HG02973 (cell line): ENCODE results near the gene PCNX1.
"Not testable (repeated sequence)": the region's sequence is repeated elsewhere in the genome, so short reads cannot be mapped to it uniquely, and the experiment has no call there.

Source experiments
- ATAC-seq: cut with Tn5 transposase; IDR thresholded peaks from one replicate; pipeline ENCODE4 v1.9.1; 2021; ENCODE audit warnings: moderate library complexity; ENCODE audit not compliant: unreplicated experiment

Gene PCNX1

GRCh38 chr14:71141701-71142374 lies 234.6 kb downstream of the PCNX1 start:
- no peak for ATAC-seq

- no peak for ATAC-seq
Measured at GRCh38 chr14:71142375-71143038, 235.2 kb downstream of the PCNX1 start.

DNA sequence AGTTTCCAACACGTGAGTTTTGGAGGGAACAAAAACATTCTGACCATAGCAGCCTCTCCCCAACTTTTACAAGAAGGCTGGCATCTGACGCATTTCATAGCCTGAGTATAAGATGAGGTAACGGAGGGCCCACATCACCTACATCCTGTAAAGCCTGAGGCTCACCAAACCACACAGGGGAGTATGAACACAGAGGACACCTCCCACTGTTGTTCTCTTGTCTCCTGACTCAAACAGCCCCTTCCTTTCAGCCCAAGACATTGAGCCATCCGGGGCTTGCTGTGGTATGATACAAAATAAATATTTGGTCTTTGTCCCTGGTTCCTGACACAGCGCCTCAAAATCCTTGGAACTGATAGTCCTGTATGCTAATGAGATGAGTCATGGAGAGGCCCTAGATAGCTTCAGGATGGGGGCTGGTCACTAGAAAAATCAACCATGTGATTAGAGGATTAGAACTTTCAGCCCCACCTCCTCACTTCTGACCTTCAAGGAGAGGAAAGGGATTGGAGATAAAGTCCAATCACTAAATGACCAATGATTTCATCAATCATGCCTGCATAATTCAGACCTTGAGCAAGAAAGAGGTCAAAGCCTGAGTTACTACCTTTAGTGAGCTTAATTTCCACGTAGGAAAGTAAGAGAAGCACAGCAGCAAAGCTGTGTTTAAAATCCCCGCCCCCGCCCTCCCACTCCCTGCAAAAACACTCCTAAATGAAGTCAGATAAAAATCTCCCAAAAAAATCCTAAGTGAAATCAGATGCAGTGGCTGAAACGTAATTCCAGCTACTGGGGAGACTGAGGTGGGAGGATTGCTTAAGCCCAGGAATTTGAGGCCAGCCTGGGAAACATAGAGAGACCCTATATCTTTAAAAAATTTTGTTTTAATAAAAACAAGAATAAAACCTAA lies 236.4 kb downstream of the PCNX1 start:
- ATAC-seq: no peak

- ATAC-seq: not testable (repeated sequence)
Measured at GRCh38 chr14:71147335-71147734, 240.1 kb downstream of the PCNX1 start.

DNA sequence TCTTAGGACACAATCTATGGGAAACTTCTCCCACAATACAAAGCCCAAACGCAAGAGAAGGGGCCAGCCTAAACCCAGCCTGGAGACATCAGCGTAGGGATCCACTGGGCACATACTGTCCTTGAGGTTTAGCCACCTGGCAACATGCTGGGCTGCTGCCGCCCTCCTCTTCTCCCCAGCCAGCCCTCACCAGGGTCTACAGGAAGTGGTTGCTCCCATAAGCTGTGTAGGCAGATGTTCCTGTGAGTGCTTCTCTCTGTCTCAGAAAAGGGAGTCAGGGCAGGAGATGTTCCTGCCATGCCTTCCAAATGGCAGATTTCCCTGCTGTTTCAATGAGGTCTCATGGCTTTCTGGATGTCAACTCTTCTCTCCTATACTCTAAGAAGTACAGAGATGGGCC lies 241.4 kb downstream of the PCNX1 start:
- no peak for ATAC-seq

DNA sequence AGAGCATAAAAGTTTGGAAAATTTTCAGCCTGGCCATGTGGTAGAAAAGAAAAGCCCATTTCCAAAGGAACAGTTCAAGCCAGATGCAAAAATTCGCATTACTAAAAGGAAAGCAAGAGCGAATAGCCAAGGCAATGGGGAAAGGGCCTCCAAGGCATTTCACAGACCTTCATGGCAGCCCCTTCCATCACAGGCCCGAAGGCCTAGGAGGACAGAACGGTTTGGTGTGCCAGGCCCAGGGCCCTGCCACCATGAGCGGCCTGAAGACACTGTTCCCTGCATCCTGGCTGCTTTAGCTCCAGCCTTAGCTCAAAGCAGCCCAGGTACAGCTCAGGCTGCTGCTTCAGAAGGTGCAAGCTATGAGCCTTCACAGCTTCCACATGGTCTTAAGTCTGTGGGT lies 243.5 kb downstream of the PCNX1 start:
- no peak for ATAC-seq

GRCh38 chr14:71155743-71156142 lies 248.5 kb downstream of the PCNX1 start:
- ATAC-seq: no peak

DNA sequence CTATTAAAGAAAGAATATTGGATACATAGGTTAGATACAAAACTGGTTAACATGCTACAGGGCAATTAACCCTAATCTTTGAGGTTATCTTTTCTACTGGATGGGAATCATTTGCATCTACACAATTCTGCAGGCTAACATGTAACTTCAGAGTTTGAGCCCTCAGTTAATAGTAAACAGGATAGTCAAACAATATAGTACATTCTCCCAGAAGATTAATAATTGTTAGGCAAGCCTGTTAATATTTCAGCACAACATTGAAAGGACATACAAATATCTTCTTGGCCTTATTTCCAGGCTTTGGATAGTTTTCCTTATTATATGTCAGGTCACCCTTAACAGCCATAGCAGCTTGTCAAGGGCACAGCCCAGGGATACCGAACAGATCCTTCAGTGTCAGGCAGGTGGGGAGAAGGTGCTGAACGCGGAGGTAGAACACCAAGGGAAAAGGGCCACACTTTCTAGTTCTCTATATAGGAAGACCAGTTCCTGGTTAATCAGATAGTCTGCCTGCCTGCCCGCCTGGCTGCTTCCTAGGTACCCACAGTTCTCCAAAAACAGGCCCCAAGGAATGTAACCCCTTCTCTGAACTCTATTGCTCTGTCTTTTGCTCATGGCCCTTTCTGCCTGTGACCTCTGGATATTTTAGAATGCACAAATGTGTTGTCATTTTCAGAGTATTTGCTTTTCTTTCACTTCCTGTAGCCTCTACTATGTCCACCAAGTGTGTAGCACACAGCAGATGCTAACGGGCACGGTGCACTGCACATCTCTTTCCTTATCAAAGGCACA lies 256.0 kb downstream of the PCNX1 start:
- ATAC-seq: no peak

DNA sequence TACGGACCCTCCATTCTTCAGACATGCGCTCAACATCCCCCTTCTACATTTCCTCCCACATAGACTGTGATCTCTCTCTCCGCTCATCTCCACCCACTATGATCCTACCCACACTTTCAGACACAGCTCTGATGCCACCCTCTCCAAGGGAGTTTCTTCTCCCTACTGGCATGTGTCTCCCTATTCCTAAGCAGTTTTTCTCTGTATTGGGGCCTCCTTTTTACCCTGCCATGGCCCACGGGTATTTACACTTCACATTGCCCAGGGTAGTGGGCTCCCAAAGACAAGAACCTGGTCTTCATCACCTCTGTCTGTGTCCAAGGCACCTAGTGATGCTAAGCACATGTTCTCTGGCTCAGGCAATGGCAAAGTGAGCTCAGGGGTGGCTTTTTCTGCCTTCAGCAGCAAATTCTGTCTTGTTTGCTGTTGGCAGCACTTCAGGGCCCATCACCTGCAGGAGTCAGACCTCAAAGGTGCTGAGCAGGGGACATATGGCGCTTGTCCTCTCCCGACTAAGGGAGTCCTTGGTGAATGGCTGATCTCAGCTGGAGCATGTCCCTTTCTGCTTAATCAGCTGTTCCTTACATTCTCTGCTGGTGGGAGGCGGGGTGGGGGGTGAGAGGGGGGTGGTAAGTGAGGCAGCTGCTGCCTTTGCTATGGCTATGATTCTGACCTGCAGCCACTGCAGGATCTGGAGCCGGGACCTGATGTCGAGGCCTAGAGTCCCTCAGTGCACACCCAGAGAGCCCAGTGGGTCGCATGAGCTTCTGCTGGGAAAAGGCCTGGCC lies 256.8 kb downstream of the PCNX1 start:
- no peak for ATAC-seq
